HG03175 (cell line): ENCODE measurements around the gene ZKSCAN5.
A peak's percentile ranks its signal among the peaks of the same experiment; 100 is the strongest.

Experiments
- ATAC-seq: cut with Tn5 transposase; IDR thresholded peaks from one replicate; pipeline ENCODE4 v1.9.1; 2021; ENCODE audit warnings: mild to moderate bottlenecking, moderate library complexity; ENCODE audit not compliant: unreplicated experiment

Gene ZKSCAN5

GRCh38 chr7:99504603-99505323 is at the start of gene ZKSCAN5:
TSS of gene ZKSCAN5 (plus strand) at chr7:99504662. CDS start at chr7:99506045, 1,383 bp downstream.
- peak; percentile 80 for ATAC-seq

DNA sequence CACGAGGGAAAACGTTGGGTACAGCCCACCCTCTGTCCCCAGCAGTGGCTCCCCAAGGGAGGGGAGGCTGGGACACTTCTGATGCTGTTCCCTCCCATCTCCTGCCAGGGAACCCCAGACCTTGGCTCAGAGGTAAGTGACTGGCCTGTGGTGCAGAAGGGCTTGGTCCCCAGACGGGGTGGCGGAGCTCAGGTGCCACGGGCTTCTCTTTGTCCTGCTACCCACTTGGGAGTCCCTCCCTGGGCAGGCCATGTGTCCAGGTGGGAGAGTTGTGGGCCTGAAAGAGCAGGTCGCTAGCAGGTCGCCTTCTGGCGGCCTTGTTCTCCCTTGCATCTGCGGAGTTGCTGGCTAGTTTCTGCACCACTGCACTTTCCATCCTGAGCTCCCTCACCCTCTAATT is 48.6 kb upstream of the ZKSCAN5 start:
- ATAC-seq, result no peak

- ATAC-seq, result no peak
These were observed 48.2 kb upstream of the ZKSCAN5 start for GRCh38 chr7:99456288-99456687.

DNA sequence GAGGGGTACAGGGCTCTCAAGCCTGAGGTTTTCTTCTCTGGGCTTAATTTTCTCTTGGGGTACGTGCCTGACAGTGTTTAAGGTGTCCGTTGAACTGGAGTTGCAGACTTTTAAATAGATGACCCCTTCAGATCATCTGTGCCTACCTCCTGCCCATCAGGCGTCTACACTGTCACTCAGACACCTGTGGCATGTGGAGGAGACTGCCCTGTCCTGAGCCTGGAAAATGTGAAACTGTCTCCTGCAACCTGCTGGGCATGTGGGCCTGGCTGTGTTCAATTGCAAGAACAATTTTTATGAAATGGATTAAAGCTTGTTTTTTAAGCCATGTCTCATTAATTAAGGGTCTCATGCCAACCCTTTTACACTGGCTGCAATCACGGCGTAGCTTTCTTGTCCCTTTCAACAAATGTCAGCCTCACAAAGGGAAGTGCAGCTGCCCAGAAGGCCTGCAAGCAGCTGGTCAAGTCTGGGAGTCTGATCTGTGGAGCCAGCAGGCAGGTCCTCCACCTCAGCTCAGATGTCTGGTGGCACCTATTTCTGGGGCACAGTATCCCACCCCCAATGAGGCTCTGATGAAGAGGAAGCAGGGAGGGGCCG is 47.3 kb upstream of the ZKSCAN5 start:
- ATAC-seq, result no peak

DNA sequence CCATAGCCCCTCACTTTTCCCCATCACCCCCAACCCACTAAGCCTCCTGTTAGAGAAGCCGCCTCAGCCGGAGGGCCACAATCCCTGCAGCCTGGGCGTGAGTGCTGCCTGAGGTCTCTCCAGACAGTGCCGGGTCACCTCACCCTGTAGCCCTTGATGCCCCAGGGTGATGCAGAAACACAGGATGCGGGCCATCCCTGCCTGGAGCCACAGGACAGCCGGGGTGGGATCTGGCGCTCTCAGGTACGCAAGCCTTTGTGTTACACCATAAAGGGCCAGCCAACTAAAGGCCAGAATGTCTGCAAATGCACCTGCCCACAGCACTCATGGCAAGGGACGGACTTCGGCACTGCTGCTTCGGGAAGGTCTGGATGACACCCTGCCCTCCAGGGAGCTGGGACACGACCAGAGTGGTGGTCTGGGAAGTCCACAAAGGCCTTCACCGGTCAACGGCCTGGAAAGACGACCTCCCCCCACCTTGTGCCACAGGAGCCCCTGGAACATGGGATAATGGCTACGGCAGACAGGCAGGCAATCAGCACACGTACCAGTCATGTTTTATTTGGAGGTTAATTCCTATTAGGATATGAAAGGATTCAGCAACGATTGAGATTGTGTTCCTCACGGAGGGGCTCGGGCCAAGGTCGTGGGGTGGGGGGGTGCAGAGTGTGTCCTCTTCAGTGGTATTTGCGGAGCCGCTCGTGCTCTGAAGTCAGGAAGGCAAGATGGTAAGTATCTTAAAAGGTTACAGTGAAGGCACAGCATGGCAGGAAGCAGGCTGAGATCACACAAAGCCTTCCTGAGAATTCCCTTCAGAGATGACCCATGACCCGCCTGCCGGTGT is 46.6 kb upstream of the ZKSCAN5 start:
- no peak for ATAC-seq

- no peak for ATAC-seq
These were observed 45.4 kb upstream of the ZKSCAN5 start for GRCh38 chr7:99459087-99459486.

- no peak for ATAC-seq
These were observed 43.8 kb upstream of the ZKSCAN5 start for GRCh38 chr7:99460651-99461050.

GRCh38 chr7:99461221-99461620 is 43.2 kb upstream of the ZKSCAN5 start:
- no peak for ATAC-seq

DNA sequence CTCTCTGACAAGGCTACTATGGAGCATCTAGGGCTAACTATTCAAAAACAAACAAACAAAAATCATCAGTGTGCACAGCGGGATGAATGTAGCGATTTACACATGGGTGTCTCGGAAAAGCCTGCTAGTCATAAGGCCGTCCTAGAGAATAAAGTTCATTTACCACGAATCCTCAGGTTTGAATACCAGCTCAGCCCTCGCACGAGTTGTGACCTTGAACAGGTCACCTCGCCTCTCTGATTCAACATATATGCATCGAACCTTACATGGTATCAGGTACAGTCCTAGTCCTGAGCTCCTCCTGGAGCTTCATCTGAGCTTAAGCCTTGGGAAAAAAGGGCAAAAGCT is 39.1 kb upstream of the ZKSCAN5 start:
- no peak for ATAC-seq

DNA sequence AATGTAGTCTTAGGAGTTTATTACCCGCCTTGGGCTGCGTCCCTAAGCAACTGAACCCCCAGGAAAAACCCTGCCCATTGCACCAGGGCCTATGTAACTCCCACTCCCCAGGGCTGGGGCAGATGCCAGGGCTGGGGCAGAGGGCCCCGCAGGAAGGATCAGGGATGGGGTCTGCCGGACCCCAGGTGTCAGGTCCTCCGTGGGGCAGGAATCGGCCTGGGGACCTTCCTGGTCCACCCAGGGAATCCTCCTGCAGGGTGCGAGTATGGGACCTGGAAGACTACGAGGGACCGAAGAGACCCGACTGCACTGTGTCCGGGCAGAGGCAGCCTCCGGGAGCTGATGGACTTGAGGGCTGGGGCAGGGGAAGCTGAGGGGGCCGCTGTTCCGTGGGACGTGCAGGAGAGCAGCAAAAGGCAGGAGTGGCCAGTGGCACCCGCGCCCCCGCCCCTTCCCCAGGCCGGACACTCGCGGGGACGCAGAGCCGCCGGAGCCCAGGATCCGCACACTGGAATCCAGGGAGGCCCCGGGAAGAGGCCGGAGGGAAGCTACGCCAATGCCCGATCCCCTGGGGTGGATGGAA is 36.0 kb upstream of the ZKSCAN5 start:
- no peak for ATAC-seq

DNA sequence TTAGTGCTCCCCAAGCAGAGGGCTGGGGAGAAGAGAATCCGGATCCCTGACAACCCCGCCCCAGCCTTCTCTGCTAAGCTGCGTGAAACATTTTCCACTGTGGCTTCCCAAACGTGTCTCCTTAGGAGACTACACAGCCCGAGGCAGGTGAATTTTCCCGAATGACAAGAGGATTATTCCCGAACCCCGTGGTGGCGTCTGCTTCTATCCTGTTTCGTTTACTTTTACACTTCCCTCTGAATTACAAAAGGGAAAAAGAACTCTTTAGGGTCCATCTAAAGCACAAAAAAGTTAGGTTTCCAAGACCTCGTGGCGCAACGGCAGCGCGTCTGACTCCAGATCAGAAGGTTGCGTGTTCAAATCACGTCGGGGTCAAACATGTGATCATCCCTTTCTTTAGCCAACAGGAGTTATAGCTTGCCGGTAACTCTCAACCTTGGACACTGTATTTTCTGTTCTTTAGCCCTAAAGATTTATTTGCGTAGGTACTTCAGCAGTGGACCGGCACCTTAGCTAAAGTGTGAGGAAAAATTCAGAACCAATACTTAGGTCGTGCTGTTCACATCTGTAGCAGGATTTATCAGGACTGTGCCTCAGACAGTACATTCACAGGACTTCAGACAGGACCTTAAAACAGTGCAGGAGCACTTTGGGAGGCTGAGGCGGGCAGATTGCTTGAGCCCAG is 34.9 kb upstream of the ZKSCAN5 start:
- ATAC-seq, result no peak

- ATAC-seq, result peak; percentile 93
These were observed 31.7 kb upstream of the ZKSCAN5 start, which contains the start of gene ZNF789 for GRCh38 chr7:99472561-99473314. TSS of gene ZNF789 (plus strand) at chr7:99472890. CDS start at chr7:99476457, 3,567 bp downstream.

DNA sequence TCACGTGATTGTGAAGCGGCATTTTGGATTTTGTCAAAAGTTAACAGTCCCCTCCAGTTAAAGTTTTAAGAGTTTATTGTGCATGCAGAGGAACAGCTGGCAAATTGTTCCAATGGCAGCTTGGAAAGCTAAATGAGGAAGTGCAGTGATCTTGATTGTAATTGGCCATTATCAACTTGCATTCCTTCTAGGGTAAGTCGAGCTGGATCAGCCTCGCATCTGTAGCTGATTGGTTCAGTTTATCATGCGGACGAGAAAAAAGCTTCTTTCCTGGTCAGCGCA is 31.2 kb upstream of the ZKSCAN5 start:
- peak; percentile 12 for ATAC-seq

- no peak for ATAC-seq
These were observed 28.4 kb upstream of the ZKSCAN5 start for GRCh38 chr7:99476107-99476506.

GRCh38 chr7:99478464-99479440 is 25.7 kb upstream of the ZKSCAN5 start:
- ATAC-seq, result no peak

- ATAC-seq, result no peak
These were observed 19.4 kb upstream of the ZKSCAN5 start for GRCh38 chr7:99485094-99485493.

DNA sequence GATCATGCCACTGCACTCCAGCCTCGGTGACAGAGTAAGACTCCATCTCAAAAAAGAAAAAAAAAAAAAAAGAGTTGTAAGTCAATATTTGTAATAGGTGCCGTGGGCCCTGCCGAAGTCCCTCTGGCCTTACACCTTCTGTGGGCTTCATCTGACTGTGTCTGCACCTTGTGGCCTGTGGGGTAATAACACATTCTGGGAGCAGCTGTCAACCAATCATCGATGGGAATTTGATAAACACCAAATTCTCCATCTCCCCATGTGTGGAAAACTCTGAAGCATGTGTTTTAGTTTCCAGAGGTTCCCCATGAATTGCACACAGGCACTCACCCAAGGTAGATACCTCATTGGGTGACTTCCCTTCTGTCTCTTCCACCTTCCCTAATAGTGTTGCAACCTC is 15.2 kb upstream of the ZKSCAN5 start:
- no peak for ATAC-seq

- no peak for ATAC-seq
These were observed 13.6 kb upstream of the ZKSCAN5 start for GRCh38 chr7:99490878-99491277.

DNA sequence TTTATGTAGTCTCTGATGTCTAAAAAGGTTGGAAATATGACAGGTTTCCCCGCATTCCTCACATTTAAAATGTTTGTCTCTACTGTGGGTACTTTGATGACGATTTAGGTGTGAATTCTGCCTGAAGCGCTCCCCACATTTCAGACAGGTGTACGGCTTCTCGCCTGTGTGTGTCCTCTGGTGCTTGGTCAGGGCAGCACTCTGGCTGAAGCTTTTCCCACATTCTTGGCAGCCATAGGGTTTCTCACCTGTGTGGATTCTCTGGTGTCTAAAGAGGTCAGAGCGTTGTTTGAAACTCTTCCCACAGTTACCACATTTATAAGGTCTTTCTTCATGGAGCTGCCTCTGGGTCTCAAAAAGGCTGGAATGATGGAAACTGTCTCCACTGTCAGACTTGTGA is 10.6 kb upstream of the ZKSCAN5 start:
- ATAC-seq, result no peak
